Activated T-helper 1 cell treated with anti-CD3 and anti-CD28 coated beads, Interleukin-12 subunit alpha, Interleukin-12 subunit beta, Interleukin-2, Interleukin-4 antibody, amounts not matched to agents 30 ng/mL and 10 ng/mL and 1 ng/mL, durations not matched to agents 14 hours and 24 hours and 36 hours (primary cell): Measurements from ENCODE around the gene EIPR1. TPM values are rescaled to one million over a fixed set of nuclear protein-coding genes. Genes with fewer than 3 reads are reported as not detected.
"Not testable (repeated sequence)": the region's sequence is repeated elsewhere in the genome, so short reads cannot be mapped to it uniquely, and the experiment has no call there.

Experiments used
- DNase-seq: peaks from one replicate; pipeline ENCODE4 v3.0.0; 2021; ENCODE audit warnings: low spot score
- H3K27ac Mint-ChIP-seq: one replicate; pipeline ENCODE4 v1.8.0; 2021; ENCODE audit warnings: mild to moderate bottlenecking, mixed read lengths
- H3K27me3 Mint-ChIP-seq: one replicate; pipeline ENCODE4 v1.8.0; 2022; ENCODE audit warnings: mild to moderate bottlenecking, moderate library complexity, mixed read lengths; ENCODE audit not compliant: insufficient read depth
- H3K36me3 Mint-ChIP-seq: one replicate; pipeline ENCODE4 v1.8.0; 2021; ENCODE audit warnings: low read depth, mixed read lengths
- H3K4me1 Mint-ChIP-seq: one replicate; pipeline ENCODE4 v1.8.0; 2021; ENCODE audit warnings: low read depth, mixed read lengths
- H3K4me3 Mint-ChIP-seq: one replicate; pipeline ENCODE4 v1.8.0; 2021; ENCODE audit warnings: mild to moderate bottlenecking, moderate library complexity, mixed read lengths
- H3K9me3 Mint-ChIP-seq: one replicate; pipeline ENCODE4 v1.8.0; 2021; ENCODE audit warnings: mixed read lengths
- intact Hi-C: fragments of 100-400 bp; cut with micrococcal nuclease; formaldehyde crosslinking; loops from one replicate; pipeline ENCODE4 v1.15.1; 2024
- total RNA-seq: library from RNA; stranded (reverse); gene quantifications from 2 replicates; pipeline ENCODE4 v1.2.3, GENCODE V29; 2022

The EIPR1 gene
- total RNA-seq, 1 donor from 2014 or later, result 53.8 TPM

DNA sequence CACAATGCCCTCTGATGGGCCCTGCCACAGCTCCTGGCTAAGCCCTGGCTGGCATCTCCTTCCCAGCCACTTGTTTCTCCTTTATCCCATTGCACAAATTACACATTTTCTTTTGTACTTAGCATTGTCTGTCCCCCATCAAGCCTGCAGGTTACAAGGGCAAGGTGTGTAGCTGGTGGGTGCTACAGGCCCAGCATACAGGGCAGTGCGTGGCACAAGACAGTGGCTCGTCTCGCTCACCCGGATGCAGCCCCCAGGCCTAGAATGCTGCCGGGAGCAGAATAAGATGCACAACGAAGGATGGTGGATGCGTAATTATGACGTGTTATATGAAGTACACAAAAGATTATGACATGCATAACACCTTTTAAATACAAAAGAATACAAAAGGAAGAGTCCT, 87.6 kb downstream of the EIPR1 start:
- H3K27me3 Mint-ChIP-seq, result no peaks in the 10 kb centered on the region
- H3K9me3 Mint-ChIP-seq, result peaks cover 13% of the 10 kb centered on the region
- no peaks in the 10 kb centered on the region for H3K4me1 Mint-ChIP-seq
- no peak for DNase-seq
- H3K36me3 Mint-ChIP-seq, result peaks cover 12% of the 10 kb centered on the region
- H3K4me3 Mint-ChIP-seq, result no peak overlapping the region
- no peak overlapping the region for H3K27ac Mint-ChIP-seq
- intact Hi-C loops, result no loop called here

DNA sequence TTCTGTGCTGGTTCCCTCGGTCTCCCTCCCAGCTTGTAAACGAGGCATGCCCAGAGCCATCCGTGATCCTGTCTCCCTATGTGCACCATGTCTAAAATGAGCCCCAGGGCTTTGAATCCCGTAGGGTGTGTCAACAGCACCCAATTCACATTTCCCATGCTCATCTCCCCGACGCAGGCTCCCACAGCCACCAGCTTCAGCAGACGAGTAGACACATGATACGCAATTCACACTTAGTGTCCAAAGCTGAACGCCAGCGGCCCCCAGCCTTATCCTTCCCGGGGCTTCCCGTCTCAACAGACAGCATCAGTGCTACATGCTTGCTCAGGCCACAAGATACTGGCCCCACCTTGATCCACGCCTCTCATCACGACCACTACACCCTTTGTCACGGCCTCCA, 88.1 kb downstream of the EIPR1 start:
- Mint-ChIP-seq H3K9me3 (peaks cover 13% of the 10 kb centered on the region), H3K36me3 (peaks cover 12% of the 10 kb centered on the region), H3K4me3 (no peak overlapping the region), H3K27me3 (no peaks in the 10 kb centered on the region), H3K27ac (no peak overlapping the region), H3K4me1 (no peaks in the 10 kb centered on the region)
- intact Hi-C loops, result no loop called here
- DNase-seq, result no peak

GRCh38 chr2:3289171-3289515, 88.5 kb downstream of the EIPR1 start:
- Mint-ChIP-seq H3K9me3 (peaks cover 13% of the 10 kb centered on the region), H3K4me3 (no peak overlapping the region), H3K27ac (peak overlapping the region; percentile 34), H3K4me1 (no peaks in the 10 kb centered on the region), H3K36me3 (peaks cover 12% of the 10 kb centered on the region), H3K27me3 (no peaks in the 10 kb centered on the region)
- DNase-seq, result no peak
- intact Hi-C loops, result no loop called here

GRCh38 chr2:3288470-3289170, 89.0 kb downstream of the EIPR1 start:
- Mint-ChIP-seq H3K27ac (no peak overlapping the region), H3K9me3 (peaks cover 13% of the 10 kb centered on the region), H3K4me3 (no peak overlapping the region), H3K27me3 (no peaks in the 10 kb centered on the region), H3K36me3 (peaks cover 12% of the 10 kb centered on the region), H3K4me1 (no peaks in the 10 kb centered on the region)
- intact Hi-C loops, result no loop called here
- DNase-seq, result no peak

GRCh38 chr2:3287896-3288295, 89.7 kb downstream of the EIPR1 start:
- H3K4me3 Mint-ChIP-seq, result no peak overlapping the region
- no peak for DNase-seq
- H3K27ac Mint-ChIP-seq, result no peak overlapping the region
- peaks cover 13% of the 10 kb centered on the region for H3K9me3 Mint-ChIP-seq
- H3K27me3 Mint-ChIP-seq, result no peaks in the 10 kb centered on the region
- no peaks in the 10 kb centered on the region for H3K4me1 Mint-ChIP-seq
- intact Hi-C loops, result no loop called here
- H3K36me3 Mint-ChIP-seq, result peaks cover 12% of the 10 kb centered on the region

GRCh38 chr2:3286646-3287036, 91.0 kb downstream of the EIPR1 start:
- H3K4me3 Mint-ChIP-seq, H3K4me1 Mint-ChIP-seq, H3K27ac Mint-ChIP-seq, DNase-seq, H3K27me3 Mint-ChIP-seq, intact Hi-C loops: not testable (repeated sequence)
- H3K9me3 Mint-ChIP-seq, result peaks cover 13% of the 10 kb centered on the region
- peaks cover 12% of the 10 kb centered on the region for H3K36me3 Mint-ChIP-seq

DNA sequence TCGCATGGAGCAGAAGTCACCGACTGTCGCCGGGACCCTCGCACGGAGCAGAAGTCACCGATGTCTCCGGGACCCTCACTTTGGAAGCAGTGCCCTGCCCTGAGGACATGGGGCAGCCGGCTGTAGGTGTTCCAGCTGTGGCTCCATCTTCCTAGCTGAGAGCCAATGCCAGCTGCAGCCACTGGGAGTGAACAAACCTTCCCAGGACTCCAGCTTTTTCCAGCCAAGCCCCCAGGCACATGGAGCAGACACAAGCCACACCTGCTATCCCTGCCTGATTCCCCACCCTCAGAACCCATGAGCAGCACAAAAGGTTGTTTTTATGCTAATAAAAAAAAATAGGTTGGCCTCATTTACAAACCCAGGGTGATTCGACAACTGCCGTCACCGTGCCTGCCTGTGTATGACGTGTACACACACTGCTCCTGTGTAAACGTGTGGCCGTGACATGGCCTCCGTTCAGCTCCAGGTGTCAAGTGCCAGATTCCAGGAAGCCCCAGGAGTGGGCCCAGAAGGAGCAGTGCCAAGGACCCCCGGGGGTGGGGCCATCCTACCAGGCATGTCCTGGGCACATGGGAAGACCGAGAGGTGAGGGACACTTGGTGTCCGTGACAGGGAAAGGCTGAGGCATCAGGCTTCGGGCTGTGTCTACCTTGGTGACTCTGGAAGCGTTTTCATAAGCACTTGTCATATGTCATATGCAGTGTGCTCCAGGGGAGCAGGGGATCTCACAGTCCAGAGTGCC, 91.5 kb downstream of the EIPR1 start:
- H3K27ac Mint-ChIP-seq, result no peak overlapping the region
- peaks cover 12% of the 10 kb centered on the region for H3K36me3 Mint-ChIP-seq
- H3K4me3 Mint-ChIP-seq, result no peak overlapping the region
- DNase-seq, result no peak
- H3K27me3 Mint-ChIP-seq, result no peaks in the 10 kb centered on the region
- H3K9me3 Mint-ChIP-seq, result peaks cover 13% of the 10 kb centered on the region
- intact Hi-C loops, result no loop called here
- no peaks in the 10 kb centered on the region for H3K4me1 Mint-ChIP-seq

DNA sequence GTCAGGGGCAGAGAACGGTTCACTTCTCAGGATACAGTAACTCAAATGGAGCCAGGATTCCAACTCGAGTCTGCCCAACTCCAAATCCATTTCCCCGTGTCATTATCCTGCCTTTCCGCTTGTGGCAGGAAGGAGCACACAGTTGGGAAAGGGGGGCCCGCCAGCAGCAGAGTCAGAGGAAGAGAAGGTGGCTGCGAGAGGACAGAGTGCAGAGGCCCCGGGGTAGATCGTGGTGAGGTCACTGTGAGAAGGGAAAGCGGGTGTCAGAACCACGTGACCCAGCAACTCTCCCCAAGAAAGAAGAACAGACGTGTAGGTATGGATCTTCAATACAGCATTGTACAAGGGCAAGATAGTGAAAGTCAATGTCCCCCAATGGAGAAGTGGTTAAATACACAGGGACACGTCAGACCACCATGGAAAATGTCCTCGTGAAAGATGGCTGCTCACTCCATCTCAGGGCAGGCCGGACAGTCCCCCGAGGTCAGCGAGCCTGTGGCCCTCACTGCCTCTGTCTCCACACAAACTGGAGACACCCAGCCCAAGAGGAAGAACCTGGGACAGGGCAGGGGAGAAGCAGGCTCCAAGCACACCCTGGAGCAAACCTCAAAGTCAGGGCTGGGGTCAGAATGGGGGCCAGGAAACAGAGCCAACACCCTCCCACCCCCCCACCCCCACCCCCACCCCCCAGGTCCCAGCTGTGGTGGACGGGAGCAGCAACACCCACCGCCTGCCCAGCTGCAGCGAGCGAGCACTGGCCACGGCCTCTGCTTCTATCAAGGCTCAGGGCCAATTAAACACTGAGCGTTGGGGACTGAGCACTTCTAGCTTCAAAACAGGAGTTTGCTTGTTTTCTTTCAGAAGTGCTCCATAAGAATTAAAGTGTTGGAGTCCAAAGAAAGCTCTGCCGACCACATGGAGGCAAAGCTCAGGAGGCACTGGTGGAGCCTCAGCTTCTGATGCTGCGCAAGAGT, 92.7 kb downstream of the EIPR1 start:
- H3K4me3 Mint-ChIP-seq, result no peak overlapping the region
- peaks cover 11% of the 10 kb centered on the region for H3K36me3 Mint-ChIP-seq
- H3K27ac Mint-ChIP-seq, result no peak overlapping the region
- H3K4me1 Mint-ChIP-seq, result no peaks in the 10 kb centered on the region
- H3K9me3 Mint-ChIP-seq, result peaks cover 11% of the 10 kb centered on the region
- no peaks in the 10 kb centered on the region for H3K27me3 Mint-ChIP-seq
- intact Hi-C loops, result no loop called here
- no peak for DNase-seq

DNA sequence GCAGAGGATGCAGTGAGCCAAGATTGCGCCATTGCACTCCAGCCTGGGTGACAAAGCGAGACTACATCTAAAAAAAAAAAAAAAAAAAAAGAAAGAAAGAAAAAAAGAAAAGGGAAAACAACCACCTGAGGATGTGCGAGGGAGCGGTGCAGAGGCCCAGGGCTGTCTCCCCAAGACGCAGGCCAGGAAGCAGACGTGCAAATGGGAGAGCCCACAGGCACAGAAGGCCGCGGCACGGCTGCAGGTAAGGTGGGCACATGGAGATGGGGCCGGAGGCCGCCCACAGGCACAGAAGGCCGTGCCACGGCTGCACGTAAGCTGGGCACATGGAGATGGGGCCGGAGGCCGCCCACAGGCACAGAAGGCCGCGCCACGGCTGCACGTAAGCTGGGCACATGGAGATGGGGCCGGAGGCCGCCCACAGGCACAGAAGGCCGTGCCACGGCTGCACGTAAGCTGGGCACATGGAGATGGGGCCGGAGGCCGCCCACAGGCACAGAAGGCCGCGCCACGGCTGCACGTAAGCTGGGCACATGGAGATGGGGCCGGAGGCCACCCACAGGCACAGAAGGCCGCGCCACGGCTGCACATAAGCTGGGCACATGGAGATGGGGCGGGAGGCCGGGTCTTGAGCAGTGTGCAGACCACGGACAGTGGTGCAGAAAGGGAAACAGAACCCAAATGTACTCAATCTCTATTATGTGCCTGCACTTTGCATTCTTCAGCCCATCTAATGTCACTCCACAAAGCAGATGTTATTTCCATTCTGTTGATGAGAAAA, 93.6 kb downstream of the EIPR1 start:
- H3K36me3 Mint-ChIP-seq, intact Hi-C loops: not testable (repeated sequence)

DNA sequence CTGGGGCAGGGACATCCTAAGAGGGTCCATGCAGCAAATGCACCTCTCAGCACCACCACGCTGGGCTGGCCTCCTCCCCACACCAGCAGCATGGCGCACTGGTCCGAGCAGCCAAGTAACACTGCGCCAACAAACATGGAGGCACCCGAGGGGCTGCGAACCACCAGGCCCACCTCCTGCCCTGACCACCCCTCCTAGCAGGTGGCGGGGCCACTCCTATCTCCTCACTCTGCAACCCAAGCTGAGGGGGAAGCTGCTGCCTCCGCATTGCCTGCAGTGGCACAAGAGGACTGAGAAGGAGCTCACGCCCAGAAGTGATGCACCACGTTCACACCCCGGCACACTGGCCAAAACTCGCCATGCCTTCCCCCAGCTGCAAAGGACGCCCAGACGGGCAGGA, 94.4 kb downstream of the EIPR1 start:
- Mint-ChIP-seq H3K4me1 (peaks cover 4% of the 10 kb centered on the region), H3K9me3 (peaks cover 6% of the 10 kb centered on the region), H3K4me3 (no peak overlapping the region), H3K36me3 (peaks cover 8% of the 10 kb centered on the region), H3K27ac (peak overlapping the region; percentile 52), H3K27me3 (no peaks in the 10 kb centered on the region)
- DNase-seq, result no peak
- intact Hi-C loops, result no loop called here

More for the DNA sequence above, 93.6 kb downstream of the EIPR1 start:
- not testable (repeated sequence) for DNase-seq, H3K4me1 Mint-ChIP-seq, H3K9me3 Mint-ChIP-seq, H3K27ac Mint-ChIP-seq, H3K27me3 Mint-ChIP-seq, H3K4me3 Mint-ChIP-seq

- intact Hi-C loops, result no loop called here
- DNase-seq, result no peak
- Mint-ChIP-seq H3K9me3 (peaks cover 4% of the 10 kb centered on the region), H3K27ac (peak overlapping the region; percentile 52), H3K4me3 (no peak overlapping the region), H3K27me3 (no peaks in the 10 kb centered on the region), H3K4me1 (peaks cover 4% of the 10 kb centered on the region), H3K36me3 (peaks cover 8% of the 10 kb centered on the region)
Measured at GRCh38 chr2:3282056-3282998, 95.3 kb downstream of the EIPR1 start.
